EH (cell line): ENCODE results near the gene PSMA6.
"Not testable (repeated sequence)": the region's sequence is repeated elsewhere in the genome, so short reads cannot be mapped to it uniquely, and the experiment has no call there.

Experiments
- DNase-seq: peaks from one replicate; pipeline ENCODE4 v3.0.0-alpha.2; 2015; ENCODE audit warnings: low read depth

PSMA6 gene

DNA sequence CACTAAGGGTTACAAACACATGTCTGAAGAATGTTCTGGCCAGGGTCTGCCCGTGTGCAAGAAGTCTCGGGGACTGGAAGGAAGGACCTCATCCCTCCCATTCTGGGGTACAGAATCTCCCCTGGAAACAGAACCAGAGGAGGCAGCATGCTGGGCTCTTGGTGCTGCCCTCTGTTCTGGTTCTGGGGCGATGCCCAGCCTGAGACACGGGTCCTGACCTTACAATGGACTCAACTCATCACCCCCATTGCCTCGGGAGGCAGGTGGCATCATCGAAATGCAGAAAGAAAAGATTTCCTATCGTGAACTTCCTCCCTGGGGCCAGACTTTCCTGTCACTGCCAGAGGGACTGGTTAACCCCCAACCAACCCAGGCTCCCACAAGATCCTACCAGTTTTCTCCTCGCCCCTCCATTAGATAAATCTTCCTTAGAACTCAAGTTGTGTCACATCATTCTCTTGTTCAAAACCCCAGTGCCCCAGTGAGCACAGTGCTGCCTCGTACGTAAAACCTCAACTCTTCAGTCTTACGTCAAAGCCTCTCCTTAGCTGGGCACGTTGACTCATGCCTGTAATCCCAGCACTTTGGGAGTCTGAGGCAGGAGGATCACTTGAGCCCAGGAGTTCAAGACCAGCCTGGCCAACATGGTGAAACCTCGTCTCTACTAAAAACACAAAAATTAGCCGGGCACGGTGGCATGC, 52.1 kb downstream of the PSMA6 start:
- no peak for DNase-seq

DNA sequence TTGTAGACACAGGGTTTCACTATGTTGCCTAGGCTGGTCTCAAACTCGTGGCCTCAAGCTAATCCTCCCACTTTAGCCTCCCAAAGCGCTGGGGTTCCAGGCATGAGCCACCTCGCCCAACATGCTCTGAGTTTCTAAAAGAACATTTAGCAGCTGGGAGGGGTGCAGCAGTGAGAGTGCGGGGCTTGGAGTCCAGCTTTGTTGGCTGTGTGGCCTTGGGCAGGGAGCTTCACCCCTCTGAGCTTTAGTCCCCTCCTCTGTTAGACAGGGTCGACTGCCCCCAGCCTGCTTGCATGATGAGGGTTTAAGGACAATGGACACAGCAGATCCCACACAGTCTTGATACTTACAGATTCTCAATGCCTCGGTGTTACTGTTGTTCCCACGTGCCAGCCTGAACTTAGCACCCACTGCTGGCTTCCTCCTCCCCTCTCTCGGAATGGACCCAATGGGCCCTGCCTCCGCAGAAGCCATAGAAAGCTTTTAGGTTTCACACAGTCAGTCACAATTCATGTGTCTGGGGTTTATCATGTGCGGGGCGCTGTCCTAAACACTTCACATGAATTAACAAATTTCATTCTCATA, 54.6 kb downstream of the PSMA6 start:
- no peak for DNase-seq

DNA sequence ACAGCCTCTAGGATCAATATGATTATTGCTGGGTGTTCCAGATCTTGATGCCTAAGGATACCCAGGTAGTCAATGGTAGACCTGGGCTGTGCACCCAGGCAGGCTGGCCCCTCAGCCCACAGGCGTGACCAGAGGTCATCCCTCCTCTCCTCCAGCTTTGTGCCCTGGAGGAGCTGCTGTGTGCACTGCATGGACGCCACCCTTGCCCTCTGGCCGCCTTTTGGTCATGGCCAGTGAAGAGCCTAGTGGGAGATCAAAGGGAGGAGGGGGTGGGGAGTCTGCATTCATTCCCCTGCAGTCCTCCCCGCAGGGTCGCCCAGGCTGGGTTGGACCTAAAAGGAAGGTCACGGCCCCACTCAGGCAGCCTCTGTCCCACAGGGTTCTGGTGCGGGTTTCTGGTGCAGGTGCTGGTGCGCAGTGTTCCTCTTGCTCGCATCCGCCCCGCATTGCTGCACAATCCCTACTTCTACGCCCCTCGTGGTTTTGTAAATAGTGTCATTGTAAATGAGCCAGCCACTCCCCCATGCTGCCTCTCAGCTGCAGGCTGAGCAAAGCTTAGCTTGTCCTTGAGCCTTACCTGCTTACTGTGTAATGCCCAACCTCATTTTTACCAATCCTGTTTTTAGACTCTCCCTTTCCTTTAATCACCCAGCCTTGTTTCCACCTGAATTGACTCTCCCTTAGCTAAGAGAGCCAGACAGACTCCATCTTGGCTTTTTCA, 55.3 kb downstream of the PSMA6 start:
- no peak for DNase-seq

DNA sequence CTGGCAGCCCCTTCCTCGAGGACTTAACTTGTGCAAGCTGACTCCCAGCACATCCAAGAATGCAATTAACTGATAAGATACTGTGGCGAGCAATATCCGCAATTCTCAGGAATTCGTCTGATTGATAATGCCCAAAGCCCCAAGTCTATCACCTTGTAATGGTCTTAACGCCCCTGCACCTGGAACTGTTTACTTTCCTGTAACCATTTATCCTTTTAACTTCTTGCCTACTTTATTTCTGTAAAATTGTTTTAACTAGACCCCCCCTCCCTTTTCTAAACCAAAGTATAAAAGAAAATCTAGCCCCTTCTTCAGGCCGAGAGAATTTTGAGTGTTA, 55.8 kb downstream of the PSMA6 start:
- DNase-seq = not testable (repeated sequence)

DNA sequence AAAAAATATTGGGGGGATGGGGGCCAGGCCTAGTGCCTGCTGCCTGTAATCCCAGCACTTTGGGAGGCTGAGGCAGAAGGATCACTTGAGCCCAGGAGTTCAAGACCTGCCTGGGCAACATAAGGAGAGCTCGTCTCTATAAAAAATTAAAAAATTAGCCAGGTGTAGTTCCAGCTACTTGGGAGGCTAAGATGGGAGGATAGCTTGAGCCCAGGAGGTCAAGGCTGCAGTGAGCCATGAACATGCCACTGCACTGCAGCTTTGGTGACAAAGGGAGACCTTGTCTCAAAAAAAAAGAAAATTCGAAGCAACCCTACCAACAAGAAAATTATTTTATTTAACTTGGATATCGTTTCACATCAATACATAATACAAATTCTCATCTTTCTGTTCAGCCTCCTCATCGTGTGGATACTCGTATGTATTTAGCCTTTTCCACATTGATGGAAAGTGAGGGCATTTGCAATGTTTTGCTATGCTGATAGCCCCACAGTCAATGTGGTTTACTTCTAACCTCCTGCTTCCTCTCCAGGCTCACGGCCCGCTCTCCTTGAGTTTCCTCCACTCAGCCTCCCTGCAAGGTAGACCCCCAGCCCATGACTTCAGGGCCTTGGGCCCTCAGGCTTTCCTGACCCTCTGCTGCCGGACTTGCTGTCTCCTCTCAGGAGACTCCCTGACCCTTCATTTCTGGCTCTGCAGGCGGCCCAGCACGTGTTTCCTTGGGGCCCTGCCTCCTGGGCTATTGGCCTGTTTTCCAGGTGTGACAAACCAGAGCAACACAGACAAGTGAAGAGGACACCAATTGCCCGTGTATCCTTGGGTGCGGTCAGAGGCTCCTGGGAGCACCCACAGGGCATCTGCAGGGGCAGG, 57.5 kb downstream of the PSMA6 start:
- DNase-seq = no peak

DNA sequence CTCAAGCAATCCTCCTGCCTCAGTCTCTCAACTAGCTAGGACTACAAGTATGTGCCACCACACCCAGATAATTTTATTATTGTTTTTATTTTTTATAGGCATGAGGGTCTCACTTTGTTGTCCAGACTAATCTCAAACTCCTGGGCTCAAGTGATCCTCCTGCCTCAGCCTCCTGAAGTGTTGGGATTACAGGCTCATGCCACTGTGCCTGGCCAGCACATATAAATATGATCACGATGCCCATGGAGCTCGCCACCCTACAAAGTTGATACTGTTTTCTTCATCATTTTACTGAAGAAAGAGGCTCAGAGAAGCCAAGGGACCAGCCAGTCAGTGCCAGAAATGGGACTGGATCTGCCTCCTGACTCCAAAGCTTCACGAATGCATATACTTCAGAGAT, 59.3 kb downstream of the PSMA6 start:
- no peak for DNase-seq

DNA sequence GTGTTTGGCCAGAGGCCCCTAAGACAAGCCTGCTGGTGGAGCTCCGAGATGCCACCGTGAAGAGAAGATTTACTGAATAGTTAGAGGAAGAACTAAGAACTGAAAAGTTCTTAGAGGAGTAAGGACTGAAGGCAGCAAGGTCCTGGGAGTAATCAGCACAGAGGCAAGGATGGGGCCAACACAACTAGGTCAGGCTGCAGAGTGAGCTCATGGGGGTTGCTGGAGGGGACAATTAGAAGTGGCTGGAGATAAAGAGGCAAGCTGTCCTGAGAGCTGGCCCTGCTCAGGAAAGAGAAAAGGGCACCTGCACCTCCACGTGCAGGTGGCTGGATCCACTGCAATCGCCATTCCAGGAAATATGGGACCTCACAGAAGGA, 59.7 kb downstream of the PSMA6 start:
- DNase-seq = no peak

DNA sequence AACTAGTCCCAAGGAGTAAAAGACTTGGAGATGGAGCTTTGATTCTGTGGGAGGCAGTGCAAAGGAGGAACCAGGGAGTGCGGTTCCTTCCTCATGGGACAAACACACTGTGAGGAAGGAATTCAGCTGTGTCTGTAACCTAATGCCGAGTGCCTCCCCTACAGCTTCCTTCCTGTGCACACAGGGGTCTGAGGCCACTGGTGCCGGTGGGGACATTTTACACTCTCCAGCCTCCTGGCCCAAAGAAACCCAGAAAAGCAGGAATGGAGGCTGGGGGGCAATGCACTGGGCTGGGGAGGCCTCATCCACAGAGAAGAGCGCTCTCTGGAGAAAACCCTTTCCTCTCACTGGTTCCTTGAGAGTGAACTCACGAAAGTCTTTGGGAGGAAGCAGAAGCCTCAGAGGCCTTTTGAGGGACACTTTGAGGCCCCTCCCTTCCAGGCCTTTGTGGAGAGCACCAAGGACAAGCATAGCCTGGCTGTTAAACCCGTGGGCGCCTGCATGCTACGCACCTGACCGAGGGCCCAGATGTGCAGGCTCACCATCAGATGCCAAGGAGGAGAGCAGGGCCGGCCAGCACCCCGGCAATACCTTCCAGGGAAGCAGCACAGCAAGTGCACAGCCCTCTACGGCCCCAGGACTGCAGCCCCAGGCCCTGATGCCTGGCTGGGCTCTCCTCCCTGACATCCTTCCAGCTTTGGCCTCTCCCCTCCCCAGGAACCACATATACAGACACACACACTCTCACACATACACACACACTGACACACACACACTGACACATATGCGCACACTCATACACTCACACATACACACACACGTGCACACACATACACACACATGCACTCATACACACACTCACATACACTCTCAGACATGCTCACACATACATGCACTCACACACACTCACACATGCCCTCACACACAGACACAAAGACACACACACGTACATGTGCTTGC, 60.4 kb downstream of the PSMA6 start:
- DNase-seq = no peak

DNA sequence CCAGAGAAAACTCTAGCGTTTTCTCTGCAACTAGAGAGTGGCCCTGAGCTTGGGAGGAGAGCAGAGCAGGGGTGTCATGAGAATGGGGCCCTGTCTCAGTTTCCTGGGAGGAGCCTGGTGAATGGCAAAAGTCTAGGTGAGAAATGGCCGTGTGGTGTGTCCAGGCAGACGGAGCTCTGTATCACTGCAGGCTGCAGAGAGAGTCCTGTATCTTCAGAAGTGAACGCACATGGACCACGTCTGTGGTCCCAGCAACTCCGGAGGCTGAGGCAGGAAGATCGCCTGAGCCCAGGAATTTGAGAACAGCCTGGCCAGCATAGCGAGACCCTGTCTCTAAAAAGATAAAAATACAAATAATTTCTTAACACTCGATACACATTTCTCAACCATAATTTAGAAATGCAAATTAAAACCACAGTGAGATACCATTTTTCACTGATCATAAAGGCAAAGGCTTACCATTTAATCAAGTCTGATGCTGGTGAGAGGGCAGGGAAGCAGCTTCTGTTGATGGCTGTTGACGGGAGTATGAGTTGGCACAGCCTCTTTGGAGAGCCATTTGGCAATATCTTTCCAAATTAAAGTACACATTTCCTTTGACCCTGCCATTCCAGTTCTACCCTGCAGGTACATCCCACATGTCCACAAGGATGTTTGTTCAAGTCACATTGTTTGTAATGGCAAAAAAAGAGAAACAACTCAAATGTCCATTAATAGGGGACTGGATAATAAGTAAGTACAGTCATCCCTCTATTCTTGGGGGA, 61.4 kb downstream of the PSMA6 start:
- DNase-seq = no peak

DNA sequence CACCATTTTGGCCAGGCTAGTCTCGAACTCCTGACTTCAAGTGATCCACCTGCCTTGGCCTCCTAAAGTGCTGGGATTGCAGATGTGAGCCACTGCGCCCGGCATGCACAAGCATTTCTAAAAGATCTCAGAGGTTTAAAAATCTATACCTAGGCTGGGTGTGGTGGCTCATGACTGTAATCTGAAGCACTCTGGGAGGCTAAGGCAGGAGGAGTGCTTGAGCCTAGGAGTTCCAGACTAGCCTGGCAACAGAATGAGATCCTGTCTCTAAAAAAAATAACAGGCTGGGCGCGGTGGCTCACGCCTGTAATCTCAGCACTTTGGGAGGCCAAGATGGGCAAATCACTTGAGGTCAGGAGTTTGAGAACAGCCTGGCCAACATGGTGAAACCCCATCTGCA, 63.1 kb downstream of the PSMA6 start:
- DNase-seq = not testable (repeated sequence)

DNA sequence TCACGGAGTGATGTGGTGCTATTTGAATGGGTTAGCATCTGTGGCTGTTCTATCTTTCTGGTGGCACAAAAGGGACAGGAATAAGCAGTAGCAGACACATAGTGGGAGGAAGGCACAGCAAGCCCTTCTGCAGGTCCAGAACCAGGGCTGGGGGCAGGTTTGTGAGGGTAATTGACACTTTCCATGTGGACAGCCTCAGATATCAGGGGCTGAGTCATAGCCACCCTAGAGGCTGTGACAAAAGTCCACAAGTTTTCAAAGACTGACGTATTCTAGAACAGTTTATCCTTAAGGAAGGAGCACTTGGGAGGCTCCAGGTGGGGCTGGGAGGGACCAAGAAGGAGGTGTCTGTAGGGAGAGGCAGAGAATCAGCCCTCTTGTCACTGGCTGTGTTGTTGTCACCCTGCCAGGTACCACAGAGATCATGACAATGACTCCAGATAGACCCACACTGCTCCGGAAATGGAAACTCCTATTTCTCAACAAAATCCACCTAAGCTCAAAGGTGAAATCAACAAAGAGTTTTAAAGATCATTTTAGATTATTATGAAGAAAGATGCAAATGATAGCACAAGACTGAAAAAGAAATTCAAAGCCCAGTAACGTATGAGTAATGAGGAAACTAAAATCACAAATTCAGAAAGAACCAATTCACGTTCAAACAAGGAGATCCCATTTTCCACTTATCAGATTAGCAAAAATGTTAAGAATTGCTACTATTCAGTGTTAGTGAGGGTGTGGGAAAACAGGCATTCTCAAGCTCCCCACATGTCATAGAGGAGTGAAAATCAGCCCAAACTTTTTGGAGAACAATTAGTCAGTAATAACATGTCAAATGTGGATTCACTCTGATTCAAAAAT, 64.0 kb downstream of the PSMA6 start:
- DNase-seq = peak; percentile 80

DNA sequence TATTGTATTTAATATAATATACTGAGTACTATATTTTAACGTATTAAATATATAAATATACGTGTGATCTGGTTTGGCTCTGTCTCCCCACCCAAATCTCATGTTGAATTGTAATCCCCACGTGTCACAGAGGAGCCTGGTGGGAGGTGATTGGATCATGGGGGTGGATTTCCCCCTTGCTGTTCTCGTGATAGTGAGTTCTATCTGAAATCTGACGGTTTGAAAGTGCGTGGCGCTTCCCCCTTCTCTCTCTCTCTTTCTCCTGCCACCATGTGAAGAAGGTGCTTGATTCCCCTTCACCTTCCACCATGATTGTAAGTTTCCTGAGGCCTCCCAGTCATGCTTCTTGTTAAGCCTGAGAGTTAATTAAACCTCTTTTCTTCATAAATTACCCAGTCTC, 67.5 kb downstream of the PSMA6 start:
- DNase-seq = not testable (repeated sequence)

DNA sequence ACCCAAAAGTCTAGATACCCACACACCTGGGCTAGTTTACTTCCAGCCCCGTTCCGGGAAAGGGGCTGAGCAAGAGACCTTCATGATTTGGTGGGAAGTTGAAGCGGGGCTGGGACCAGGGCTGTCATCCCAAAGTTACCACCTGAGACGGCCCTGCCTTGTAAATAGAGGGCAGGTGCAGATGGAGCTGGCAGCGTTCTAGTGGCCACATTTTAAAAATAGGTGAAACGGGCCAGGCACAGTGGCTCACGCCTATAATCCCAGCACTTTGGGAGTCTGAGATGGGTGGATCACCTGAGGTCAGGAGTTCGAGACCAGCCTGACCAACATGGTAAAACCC, 68.9 kb downstream of the PSMA6 start:
- no peak for DNase-seq

DNA sequence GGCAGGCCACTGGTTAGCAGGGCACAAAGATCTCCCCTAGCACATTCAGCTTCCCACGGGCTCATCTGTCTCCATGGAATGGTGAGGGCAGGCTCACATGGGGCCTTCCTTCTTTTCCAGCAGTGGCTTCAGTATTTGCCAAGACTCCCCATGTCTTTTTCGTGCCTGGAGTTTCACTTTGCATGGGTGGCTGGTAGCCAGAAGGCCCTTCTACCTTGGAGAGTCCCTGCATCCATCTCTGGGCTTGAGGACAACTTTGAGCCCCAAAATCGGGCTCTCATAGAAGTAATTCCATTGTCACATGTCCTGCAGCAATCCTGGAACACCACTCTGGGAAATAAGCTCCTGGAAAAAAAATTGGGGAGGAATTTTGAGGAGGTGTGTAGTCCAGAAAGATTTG, 70.3 kb downstream of the PSMA6 start:
- no peak for DNase-seq

DNA sequence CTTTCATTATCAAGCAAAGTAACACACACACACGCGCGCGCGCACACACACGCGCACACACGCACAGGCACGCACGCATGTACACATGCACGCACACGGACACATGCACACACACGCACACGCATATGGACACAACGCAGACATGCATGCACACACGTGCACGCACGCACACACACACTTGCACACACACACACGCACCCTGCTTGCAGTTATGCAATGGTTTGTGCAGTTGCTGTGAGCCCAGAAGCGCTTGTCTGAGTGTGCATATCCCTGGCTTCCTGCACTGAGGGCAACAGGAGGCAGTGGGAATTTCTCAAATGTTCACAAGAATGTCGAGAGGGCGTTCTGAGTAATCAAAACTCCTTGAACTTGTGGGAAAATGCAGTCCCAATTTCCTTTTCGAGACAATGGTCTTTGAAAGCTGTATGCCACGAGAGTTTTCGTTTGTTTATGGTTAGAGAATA, 70.8 kb downstream of the PSMA6 start:
- DNase-seq = peak; percentile 67

DNA sequence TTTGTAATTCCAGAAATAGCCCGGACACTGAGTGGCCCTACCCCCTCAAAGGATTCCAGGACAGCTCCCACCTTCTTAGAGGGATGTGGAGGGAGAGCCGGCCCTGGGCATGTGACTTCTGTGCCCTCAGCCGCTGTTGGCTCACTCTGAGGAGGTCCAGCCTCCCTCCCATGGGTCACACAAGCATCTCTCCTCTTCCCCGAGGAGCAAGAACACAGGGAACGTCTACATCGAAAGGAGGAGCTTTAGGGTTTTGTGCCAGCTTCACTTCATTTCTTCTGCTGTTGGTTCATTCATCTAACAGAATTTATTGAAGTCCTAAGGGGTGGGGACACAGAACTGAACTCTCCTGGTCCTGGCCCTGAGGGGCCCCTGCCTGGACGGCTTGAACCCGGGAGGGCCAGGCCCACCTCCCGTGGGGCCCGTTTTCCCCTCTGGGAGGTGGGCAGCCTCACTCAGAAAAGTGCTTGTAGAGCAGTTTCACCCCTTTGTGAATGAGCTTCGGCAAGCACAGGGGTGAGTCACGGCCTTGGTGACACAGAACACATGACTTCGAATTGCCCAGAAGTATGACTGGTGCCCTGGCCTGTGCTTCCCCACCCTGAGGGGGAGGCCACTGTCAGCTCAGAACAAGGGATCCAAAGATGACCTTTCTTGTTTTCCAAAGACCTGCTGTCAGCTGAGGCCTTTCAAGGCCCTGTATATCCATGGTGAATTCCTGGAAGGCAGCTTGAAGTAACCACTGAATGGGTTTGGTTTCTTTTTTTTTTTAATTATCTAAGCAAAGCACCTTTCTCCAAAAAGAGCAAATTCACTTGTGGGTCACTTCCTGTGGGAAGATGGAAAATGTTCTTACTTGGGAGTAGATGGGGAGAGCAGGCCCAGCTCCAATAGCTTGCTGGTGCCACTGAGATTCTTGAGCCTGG, 73.2 kb downstream of the PSMA6 start:
- DNase-seq = peak; percentile 91

DNA sequence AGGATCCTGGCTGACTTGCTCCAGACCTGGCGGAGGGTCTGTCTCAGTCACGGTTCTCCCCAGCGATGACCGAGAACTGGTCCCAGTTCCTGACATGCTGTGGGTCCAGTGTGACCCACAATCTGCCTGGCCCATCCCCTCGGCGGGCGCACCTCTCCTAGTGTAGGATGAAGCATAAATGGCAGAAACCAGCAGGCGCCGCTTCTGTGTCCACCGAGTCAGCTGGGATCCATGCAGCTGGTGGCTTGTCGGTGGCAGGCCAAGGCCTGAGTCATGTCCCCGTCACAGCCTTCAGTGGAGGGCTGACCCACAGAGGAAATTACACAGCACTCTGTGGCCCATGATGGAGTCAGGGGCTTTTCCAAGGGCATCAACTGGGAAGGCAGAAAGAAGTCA, 73.9 kb downstream of the PSMA6 start:
- peak; percentile 70 for DNase-seq

DNA sequence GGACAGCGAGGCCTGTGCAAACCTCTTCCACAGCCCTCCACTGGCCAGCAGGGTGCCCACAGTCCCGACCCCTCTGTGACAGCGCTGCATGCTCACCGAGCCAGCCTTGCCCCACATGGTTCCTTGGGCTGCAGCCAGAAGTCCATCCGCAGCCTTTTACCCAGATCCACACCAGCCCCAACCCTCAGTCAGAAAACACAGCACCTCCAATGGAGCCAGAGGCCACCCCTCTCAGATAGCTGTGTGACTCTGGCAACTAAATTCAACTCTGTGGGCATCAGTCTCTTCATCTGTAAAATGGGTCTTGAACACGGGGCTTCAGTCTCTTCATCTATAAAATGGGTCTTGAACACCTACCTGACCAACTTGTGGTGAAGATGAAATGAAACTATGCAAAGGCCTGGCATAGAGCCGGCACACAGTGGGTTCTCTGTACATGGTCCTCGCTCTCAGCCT, 74.4 kb downstream of the PSMA6 start:
- DNase-seq = no peak

DNA sequence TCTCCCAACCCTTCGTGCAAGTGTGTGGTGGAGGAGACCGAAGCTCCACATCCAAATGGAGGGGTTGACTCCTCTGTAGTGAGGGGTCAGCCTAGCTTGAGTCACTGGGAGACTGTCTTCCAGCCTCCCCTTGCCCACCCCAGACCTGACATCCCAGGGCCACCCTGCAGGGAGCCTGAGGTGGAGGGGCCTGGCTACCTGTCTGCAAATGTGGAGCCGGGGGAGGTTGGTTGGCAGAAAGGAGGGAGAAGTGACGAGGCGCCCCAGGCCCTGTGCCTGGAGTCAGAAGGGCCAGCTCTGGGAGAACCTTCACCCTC, 74.8 kb downstream of the PSMA6 start:
- DNase-seq = no peak
